ENCODE data around the gene MYO9A.
"Not testable (repeated sequence)": the region's sequence is repeated elsewhere in the genome, so short reads cannot be mapped to it uniquely, and the experiment has no call there.

The MYO9A gene

GRCh38 chr15:71939981-71940588, 177.9 kb downstream of the MYO9A start:
- DNase-seq = no peak

- DNase-seq = no peak
Measured at GRCh38 chr15:71937650-71938311, 180.2 kb downstream of the MYO9A start.

- no peak for DNase-seq
Measured at GRCh38 chr15:71934446-71934845, 183.5 kb downstream of the MYO9A start.

GRCh38 chr15:71932689-71933088, 185.3 kb downstream of the MYO9A start:
- DNase-seq = no peak

- DNase-seq = no peak
Measured at GRCh38 chr15:71931261-71931660, 186.7 kb downstream of the MYO9A start.

- no peak for DNase-seq
Measured at GRCh38 chr15:71925145-71925544, 192.8 kb downstream of the MYO9A start.

- DNase-seq = peak; percentile 2
Measured at GRCh38 chr15:71921191-71921590, 196.8 kb downstream of the MYO9A start.

GRCh38 chr15:71920573-71920972, 197.4 kb downstream of the MYO9A start:
- no peak for DNase-seq

- no peak for DNase-seq
Measured at GRCh38 chr15:71916834-71917233, 201.1 kb downstream of the MYO9A start.

- DNase-seq = no peak
Measured at GRCh38 chr15:71914092-71914491, 203.9 kb downstream of the MYO9A start.

GRCh38 chr15:71899674-71900073, 218.3 kb downstream of the MYO9A start:
- DNase-seq = no peak

- DNase-seq = peak; percentile 48
Measured at GRCh38 chr15:71893691-71894090, 224.3 kb downstream of the MYO9A start.

GRCh38 chr15:71892335-71892734, 225.6 kb downstream of the MYO9A start:
- no peak for DNase-seq

- no peak for DNase-seq
Measured at GRCh38 chr15:71891026-71891425, 226.9 kb downstream of the MYO9A start.

- no peak for DNase-seq
Measured at GRCh38 chr15:71889947-71890346, 228.0 kb downstream of the MYO9A start.

GRCh38 chr15:71889385-71889784, 228.6 kb downstream of the MYO9A start:
- no peak for DNase-seq

- no peak for DNase-seq
Measured at GRCh38 chr15:71888797-71889196, 229.2 kb downstream of the MYO9A start.

GRCh38 chr15:71885390-71885789, 232.6 kb downstream of the MYO9A start:
- DNase-seq = no peak

- DNase-seq = no peak
Measured at GRCh38 chr15:71883447-71883846, 234.5 kb downstream of the MYO9A start.

GRCh38 chr15:71880276-71880675, 237.7 kb downstream of the MYO9A start:
- no peak for DNase-seq

GRCh38 chr15:71874245-71874644, 243.7 kb downstream of the MYO9A start:
- no peak for DNase-seq

GRCh38 chr15:71858232-71858631, 259.7 kb downstream of the MYO9A start:
- DNase-seq = not testable (repeated sequence)

GRCh38 chr15:71853543-71853942, 264.4 kb downstream of the MYO9A start:
- no peak for DNase-seq

- no peak for DNase-seq
Measured at GRCh38 chr15:71844916-71845315, 273.0 kb downstream of the MYO9A start.

- DNase-seq = no peak
Measured at GRCh38 chr15:71841563-71841962, 276.4 kb downstream of the MYO9A start.
